Measurements from ENCODE around the gene AHI1.

DNA sequence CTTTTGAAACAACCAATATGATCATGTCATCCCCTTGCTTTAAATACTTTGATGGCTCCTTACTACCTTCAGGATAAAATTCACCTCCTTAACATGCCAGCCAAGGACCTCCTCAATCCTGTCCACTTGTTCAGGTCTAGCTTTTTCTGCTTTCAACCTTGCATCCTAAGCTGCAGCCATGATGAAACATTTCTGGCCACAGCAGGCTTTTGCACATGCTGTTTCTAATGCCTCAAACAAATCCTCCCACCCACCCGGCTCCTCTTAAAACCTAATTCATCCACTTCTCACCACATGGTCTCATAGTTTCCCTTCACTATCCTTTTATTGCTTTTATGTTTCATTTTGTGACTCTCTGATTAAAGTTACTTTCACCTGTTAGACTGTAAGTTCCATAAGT lies 191.9 kb downstream of the AHI1 start:
- TF ChIP-seq, protein P1, sequence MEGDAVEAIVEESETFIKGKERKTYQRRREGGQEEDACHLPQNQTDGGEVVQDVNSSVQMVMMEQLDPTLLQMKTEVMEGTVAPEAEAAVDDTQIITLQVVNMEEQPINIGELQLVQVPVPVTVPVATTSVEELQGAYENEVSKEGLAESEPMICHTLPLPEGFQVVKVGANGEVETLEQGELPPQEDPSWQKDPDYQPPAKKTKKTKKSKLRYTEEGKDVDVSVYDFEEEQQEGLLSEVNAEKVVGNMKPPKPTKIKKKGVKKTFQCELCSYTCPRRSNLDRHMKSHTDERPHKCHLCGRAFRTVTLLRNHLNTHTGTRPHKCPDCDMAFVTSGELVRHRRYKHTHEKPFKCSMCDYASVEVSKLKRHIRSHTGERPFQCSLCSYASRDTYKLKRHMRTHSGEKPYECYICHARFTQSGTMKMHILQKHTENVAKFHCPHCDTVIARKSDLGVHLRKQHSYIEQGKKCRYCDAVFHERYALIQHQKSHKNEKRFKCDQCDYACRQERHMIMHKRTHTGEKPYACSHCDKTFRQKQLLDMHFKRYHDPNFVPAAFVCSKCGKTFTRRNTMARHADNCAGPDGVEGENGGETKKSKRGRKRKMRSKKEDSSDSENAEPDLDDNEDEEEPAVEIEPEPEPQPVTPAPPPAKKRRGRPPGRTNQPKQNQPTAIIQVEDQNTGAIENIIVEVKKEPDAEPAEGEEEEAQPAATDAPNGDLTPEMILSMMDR (IDR thresholded peaks at IDR 0.05): no peak
- TF ChIP-seq CREM (CRISPR knock-in tag; IDR thresholded peaks at IDR 0.05): no peak
- no peak for TF ChIP-seq ZNF232 (CRISPR knock-in tag; IDR thresholded peaks at IDR 0.05)

All from WTC11 (cell line).